ENCODE results near the gene C19orf53. TPM values are rescaled to one million over a fixed set of nuclear protein-coding genes. Genes with fewer than 3 reads are reported as not detected.

The C19orf53 gene
- total RNA-seq, 1 donor from 2014 or later: 163 TPM

DNA sequence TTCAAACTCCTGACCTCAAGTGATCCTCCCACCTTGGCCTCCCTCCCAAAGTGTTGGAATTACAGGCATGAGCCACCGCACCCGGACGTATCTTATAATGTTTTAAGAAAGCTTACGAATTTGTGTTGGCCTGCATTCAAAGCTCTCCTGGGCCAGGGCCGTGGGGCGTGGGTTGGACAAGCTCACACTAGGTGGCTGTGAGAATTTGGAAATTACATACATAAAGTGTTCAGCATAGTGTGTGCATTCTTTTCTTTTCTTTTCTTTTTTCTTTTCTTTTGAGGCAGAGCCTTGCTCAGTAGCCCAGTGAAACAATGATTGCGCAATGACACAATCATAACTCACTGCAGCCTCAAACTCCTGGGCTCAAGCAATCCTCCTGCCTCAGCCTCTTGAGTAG lies 23.6 kb downstream of the C19orf53 start:
- Histone ChIP-seq H3K36me3 (no peaks in the 10 kb centered on the region), H3K27ac (peak overlapping the region; percentile 92 to 93), H3K27me3 (no peaks in the 10 kb centered on the region), H3K9me3 (no peaks in the 10 kb centered on the region), H3K4me3 (no peak overlapping the region), H3K4me1 (peaks cover 7 to 30% of the 10 kb centered on the region in 2 donors)
- intact Hi-C loops (cut with DNase I): loop anchor here (2.0 to 5.0 kb wide), 4 partner anchors 23 to 646 kb away; partner anchors contain the start of genes IER2, RFX1 and STX10
- DNase-seq (ENCODE audit: low spot score in 2 of 2): peak in 1 of 2 donors; percentile 88
- TF ChIP-seq, protein P1, sequence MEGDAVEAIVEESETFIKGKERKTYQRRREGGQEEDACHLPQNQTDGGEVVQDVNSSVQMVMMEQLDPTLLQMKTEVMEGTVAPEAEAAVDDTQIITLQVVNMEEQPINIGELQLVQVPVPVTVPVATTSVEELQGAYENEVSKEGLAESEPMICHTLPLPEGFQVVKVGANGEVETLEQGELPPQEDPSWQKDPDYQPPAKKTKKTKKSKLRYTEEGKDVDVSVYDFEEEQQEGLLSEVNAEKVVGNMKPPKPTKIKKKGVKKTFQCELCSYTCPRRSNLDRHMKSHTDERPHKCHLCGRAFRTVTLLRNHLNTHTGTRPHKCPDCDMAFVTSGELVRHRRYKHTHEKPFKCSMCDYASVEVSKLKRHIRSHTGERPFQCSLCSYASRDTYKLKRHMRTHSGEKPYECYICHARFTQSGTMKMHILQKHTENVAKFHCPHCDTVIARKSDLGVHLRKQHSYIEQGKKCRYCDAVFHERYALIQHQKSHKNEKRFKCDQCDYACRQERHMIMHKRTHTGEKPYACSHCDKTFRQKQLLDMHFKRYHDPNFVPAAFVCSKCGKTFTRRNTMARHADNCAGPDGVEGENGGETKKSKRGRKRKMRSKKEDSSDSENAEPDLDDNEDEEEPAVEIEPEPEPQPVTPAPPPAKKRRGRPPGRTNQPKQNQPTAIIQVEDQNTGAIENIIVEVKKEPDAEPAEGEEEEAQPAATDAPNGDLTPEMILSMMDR (IDR thresholded peaks at IDR 0.05): no peak

DNA sequence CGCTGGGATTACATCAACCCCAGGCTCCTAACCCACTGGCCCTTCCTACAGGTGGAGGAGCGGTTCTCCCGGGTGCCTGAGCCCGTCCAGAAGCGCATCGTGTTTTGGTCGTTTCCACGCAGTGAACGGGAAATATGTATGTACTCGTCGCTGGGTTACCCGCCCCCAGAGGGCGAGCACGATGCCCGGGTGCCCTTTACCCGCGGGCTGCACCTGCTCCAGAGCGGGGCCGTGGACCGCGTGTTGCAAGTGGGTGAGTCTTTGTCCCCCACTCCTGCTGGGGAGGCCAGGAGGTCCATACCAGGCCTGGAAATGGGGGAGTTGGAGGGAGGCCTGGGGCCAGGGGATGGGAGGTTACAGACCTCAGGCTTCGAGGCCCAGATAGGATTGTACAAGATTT lies 25.4 kb downstream of the C19orf53 start:
- Histone ChIP-seq H3K27ac (no peak overlapping the region), H3K4me3 (no peak overlapping the region), H3K27me3 (no peaks in the 10 kb centered on the region), H3K4me1 (peaks cover 7 to 26% of the 10 kb centered on the region in 2 donors), H3K36me3 (no peaks in the 10 kb centered on the region), H3K9me3 (no peaks in the 10 kb centered on the region)
- TF ChIP-seq, protein P1 (IDR thresholded peaks at IDR 0.05): no peak
- DNase-seq (ENCODE audit: low spot score in 2 of 2): no peak
- intact Hi-C loops (cut with DNase I): loop anchor here (5.0 kb wide), 3 partner anchors 33 to 647 kb away; partner anchors contain the start of genes IER2, RFX1 and STX10

DNA sequence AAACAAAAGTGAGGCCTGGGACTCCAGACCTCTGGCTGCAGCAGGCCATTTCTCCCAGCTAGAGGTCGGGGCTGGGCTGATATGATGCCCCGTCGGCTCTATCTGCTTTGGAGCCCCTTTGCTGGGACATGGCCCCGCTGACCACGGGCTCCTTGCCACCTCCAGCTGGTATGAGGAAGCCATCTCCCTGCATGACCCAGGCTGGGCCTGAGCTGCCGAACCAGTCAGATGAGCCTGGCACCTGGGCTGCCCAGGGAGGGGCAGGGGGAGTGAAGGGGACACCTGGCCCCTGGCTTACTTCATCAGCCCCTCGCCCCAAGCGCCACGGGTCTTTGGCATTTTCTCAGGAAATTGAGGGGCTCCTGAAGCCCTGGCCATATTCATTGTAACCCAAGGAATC lies 28.8 kb downstream of the C19orf53 start:
- peaks cover under 1 to 3% of the 10 kb centered on the region in 2 donors for H3K4me1 ChIP-seq
- intact Hi-C loops (cut with DNase I): no loop called here

DNA sequence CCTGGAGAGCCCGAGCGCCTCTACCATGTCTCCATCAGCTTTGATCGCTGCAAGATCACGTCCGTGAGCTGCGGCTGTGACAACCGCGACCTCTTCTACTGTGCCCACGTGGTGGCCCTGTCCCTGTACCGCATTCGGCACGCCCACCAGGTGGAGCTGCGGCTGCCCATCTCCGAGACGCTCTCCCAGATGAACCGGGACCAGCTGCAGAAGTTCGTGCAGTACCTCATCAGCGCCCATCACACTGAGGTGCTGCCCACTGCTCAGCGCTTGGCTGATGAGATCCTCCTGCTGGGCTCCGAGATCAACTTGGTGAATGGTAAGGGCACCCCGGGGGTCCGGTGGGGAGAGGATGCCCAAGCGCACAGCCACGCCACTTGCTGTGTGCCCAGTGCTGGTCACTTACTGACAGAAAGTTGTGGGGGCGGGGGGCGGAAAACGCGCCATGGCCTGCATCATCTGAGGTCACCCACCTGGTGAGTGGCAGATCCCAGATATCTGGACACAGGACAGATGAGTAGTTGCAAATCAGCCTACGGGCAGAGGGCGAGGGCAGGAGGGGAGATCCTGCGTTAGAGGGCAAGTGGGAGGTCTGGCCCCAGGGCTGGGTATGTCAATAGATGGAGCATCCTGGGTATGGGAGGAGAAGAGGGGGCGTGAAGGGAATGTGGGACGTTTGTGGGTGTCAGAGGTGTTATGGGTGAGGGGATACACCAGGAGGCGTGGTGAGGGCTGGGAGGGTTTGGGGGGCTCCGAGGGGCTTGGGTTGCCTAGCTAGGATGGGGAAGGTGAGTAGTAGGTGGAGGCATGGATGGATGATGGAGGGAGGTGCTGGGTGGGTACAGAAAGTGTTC lies 30.8 kb downstream of the C19orf53 start:
- TF ChIP-seq, protein P1 (IDR thresholded peaks at IDR 0.05): peak in 1 of 3 experiments; percentile 36
- DNase-seq (ENCODE audit: low spot score in 2 of 2): no peak
- H3K9me3 ChIP-seq: no peaks in the 10 kb centered on the region
- H3K36me3 ChIP-seq: peaks cover 7 to 17% of the 10 kb centered on the region in 2 donors
- H3K27ac ChIP-seq: no peak overlapping the region
- intact Hi-C loops (cut with DNase I): no loop called here
- H3K4me1 ChIP-seq: no peaks in the 10 kb centered on the region
- H3K27me3 ChIP-seq: no peaks in the 10 kb centered on the region
- H3K4me3 ChIP-seq: no peak overlapping the region

More for the DNA sequence above, 28.8 kb downstream of the C19orf53 start:
- Histone ChIP-seq H3K27ac (no peak overlapping the region), H3K4me3 (no peak overlapping the region), H3K27me3 (no peaks in the 10 kb centered on the region), H3K9me3 (no peaks in the 10 kb centered on the region), H3K36me3 (peaks cover 0 to 3% of the 10 kb centered on the region in 2 donors)
- no peak for DNase-seq (ENCODE audit: low spot score in 2 of 2)
- TF ChIP-seq, protein P1 (IDR thresholded peaks at IDR 0.05): no peak

DNA sequence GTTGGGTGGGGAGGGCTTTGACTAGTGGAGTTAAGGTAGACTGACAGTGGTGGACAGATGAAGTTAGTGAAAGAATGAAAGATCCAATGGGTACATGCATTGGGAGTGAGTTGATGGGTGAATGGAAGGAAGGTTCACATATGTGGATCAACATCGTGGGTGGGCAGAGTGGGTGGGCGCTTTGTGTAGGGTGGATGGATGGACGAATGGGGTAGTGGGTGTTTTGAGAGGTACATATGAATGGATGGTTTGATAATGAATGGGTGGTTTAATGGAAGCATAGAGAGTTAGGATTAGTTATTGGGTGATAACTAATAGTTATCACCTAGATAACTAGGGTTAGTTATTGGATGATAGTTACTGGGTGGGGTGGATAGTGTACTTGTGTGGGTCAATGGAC lies 32.5 kb downstream of the C19orf53 start:
- H3K9me3 ChIP-seq: no peaks in the 10 kb centered on the region
- H3K27ac ChIP-seq: no peak overlapping the region
- H3K4me3 ChIP-seq: no peak overlapping the region
- TF ChIP-seq, protein P1 (IDR thresholded peaks at IDR 0.05): no peak
- no peak for DNase-seq (ENCODE audit: low spot score in 2 of 2)
- no peaks in the 10 kb centered on the region for H3K4me1 ChIP-seq
- intact Hi-C loops (cut with DNase I): no loop called here
- H3K36me3 ChIP-seq: peaks cover 12 to 31% of the 10 kb centered on the region in 2 donors
- H3K27me3 ChIP-seq: no peaks in the 10 kb centered on the region

Measured in ascending aorta (tissue), 2 donors.